Head of caudate nucleus (tissue), 42 donors: Measurements from ENCODE around the gene MAGI2.

ENCODE experiments used
- DNase-seq, 42 donors: peaks; one replicate each; pipeline versions ENCODE4 v3.0.0 to v3.0.0-alpha.2; 2020 to 2021; ENCODE audit warnings: mixed read lengths in 7 of 42
- intact Hi-C: fragments of 100-400 bp; cut with DNase I; formaldehyde crosslinking; loops from one replicate; pipeline ENCODE4 v1.15.0; 2022

The MAGI2 gene

DNA sequence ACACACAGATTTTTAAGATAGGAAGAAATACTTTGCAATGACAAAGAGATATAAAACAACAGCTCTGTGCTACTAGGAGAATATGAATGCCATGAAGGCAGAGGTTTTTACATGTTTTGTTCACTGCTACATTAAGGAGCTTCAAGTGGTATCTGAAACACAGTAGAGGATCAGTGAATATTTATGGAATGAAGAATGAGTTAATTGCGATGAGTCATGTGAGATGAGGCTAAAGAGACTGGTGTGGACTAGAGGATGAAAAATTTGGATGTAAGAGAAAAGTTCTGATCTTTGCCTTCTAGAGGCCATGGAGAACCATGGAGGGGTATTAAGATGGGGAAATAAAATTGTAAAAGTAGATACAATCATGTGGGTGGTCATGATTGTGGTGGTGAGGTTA, 1220.7 kb downstream of the MAGI2 start:
- no peak for DNase-seq

DNA sequence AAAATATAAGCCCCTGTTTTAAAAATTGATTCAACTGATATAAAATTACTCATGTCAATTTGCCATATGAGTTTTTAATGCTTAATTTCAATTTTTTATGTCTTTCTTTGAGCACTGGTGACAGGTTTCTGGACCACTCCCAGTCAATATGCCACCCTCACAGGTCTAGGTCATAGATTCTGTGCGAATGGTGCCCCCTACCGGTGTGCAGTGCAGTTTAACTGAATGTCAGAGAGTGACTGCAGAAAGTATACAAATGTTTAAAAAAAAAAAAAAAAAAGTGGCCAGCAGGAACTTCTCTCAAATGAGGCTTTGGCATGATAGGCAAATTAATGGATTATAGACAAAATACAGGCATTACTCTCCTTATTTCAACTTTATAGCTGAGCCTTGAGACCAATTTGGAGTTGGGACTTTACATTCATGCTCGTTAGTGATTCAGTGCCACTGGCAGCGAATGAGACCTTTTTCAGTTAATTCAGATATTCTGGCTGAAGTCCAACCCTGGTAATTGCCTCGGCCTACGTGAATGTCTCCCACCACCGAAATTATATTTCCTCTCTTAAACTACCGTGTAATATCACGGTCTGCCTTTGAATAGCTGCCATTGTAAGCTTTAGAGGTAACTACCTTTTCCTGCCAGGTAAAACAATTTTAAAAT, 1227.3 kb downstream of the MAGI2 start:
- peak in 40 of 42 donors; percentile 11 to 86 (median 58) for DNase-seq
- intact Hi-C loops, result no loop called here

More for the DNA sequence above, 1220.7 kb downstream of the MAGI2 start:
- intact Hi-C loops, result no loop called here

DNA sequence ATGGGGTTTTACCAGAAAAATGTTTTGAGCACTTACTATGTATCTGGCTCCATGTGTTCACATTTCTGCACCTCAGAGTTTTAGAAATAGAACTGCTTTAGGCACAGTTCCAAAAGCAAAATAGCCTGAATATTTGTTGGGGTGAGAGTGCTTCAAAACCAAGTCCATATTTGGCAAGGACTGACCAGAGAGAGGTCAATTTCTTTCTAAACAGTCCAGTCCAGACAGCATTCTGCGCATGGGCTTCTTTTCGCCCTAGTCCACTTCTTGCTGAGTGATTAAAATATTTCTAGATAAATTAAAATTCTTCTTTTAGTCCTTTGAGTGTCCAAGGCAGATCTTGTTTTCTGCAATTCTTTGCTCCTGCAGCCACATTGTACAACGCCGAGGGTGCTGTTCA, 1227.9 kb downstream of the MAGI2 start:
- no peak for DNase-seq
- intact Hi-C loops, result no loop called here

DNA sequence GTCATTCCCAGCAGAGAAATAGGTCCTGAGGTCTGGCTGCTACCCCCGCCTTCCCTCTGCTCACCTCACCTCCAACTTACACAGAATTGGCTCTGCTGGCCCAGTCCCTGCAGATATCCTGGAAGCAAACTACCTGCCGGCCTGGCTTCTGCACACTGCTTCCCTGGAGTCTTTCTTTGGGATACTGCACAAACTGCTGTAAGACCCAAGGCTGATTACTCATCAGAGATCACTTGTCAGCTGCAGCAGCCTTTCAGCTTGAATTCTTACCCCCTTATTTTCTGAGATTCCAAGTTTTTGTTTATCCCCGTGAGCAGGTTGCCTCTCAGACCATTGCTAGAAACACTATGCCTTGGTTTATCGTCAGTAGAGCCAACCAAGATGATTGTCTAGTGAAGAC, 1228.5 kb downstream of the MAGI2 start:
- no peak for DNase-seq
- intact Hi-C loops, result no loop called here

DNA sequence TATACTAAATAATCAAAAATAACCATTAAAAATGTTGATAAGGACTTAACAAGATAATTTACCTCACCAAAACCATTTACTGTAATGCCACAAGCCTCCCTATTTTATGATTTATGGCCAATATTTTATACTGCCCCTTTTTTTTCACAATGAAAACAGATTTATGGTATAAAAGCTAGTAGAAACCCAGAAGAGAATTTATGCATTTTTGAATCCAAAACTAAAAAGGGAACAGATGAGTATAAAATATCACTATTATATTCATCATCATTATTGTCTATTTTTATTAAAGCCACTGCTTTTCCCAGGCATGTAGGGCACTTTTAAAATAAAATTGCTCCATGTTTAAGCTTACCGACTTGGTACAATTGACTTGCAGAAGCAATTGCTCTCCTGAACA, 1229.9 kb downstream of the MAGI2 start:
- DNase-seq, result no peak
- intact Hi-C loops, result no loop called here

DNA sequence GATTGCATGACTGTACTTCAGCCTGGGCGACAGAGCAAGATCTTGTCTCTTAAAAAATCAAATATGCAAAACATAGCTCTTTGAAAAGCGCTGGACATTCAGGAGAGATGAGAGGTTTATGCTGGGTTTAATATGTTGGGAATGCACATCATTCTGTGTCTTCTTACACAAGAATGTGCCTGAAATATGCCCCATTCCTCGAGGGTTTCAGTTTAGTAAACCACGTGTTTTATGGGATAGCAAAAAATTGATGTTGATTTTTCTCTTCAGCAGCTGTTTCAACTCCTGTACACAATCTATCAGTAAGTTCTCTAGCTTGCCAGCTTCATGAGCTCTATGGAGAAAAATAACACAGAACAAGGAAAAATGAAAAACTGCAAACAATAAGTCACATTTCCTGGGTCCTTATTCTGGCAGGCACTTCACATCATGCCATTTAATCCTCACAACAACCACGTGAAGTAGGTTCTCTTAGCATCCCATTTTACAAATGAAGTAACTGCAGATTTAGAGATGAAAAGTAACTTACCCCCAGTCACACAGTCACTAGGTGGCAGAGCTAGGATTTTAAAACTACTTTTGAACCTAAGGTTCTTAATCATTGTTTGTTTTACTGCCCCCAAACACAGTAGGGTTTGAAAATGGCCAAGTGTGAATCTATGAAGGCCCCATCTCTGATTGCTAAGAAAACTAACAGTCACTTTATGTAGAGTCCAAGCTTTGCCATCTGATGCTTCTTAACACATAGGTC, 1231.3 kb downstream of the MAGI2 start:
- intact Hi-C loops, result no loop called here
- DNase-seq, result no peak

DNA sequence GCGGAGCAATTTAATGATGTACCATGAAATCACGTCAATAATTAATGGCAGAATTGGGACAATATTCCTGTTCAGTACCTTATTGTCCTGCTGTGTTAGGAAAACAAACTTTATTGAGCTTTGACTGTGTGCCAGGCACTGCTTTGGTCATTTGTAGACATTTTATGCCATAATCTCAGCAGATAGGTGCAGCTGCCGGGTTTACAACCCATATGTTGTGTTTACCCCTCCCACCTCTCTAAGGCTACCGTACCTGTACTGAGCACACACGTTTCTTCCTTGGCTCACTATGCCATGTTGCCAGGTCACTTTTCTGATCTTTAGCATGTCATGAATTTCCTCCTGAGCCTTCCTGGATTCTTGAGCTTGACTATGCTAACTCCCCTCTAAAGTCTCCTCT, 1232.7 kb downstream of the MAGI2 start:
- intact Hi-C loops, result no loop called here

DNA sequence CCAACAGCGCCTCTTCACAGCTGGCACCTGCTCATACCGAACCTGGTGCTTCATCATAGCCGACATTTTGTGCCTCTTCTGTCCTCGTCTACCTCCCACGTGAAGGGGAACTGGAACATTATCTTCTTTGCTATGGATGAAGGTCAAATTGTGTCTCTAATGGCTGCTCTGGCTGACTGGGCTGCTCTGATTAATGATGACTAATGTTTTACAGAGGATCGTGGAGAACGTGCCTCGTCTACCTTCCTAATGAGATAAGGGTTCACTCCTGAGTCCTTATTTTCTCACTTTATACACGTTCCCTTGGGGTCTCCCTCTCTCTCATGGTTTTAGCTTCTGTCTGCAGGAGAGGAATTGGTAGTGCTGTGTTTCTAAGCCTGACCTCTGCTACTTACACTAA, 1234.6 kb downstream of the MAGI2 start:
- intact Hi-C loops, result no loop called here
- DNase-seq, result no peak

More for the DNA sequence above, 1232.7 kb downstream of the MAGI2 start:
- no peak for DNase-seq

DNA sequence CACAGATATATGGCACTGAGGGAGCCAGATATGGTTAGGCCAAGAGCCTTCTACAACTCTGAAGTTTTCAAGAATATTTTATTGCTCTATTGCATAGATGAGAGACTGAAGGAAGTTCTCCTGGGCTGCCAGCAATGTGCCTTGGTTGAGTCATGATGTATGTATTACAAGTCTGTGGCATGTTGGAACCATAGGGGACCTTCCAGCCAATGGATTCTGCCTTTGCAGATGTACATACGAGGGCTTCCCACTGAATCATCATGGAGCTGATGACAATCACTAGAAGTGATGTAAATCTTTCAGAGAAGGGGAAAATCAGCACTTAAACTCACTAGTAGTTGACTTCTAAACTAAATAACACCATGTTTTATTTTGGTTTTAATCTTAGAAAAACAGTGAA, 1235.4 kb downstream of the MAGI2 start:
- intact Hi-C loops, result no loop called here
- DNase-seq, result no peak

DNA sequence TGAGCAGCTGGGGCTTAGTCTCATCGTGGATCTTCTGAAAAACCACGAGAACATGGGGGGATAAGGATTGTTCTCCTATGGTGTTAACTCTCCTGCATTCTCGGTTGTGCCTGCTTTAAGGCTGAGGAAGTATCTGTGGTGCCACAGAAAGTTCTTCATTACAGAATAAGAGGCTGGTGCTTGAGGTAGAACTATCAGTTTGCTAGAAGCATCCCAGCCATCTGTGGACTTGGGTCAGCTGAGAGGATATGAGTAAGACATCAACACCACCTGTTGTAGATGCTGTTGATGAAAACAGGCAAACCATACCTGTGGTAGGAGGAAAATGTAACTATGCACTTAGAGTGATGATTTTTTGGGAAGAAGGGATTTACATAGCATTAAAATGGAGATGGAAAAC, 1238.3 kb downstream of the MAGI2 start:
- intact Hi-C loops, result no loop called here
- DNase-seq, result no peak

DNA sequence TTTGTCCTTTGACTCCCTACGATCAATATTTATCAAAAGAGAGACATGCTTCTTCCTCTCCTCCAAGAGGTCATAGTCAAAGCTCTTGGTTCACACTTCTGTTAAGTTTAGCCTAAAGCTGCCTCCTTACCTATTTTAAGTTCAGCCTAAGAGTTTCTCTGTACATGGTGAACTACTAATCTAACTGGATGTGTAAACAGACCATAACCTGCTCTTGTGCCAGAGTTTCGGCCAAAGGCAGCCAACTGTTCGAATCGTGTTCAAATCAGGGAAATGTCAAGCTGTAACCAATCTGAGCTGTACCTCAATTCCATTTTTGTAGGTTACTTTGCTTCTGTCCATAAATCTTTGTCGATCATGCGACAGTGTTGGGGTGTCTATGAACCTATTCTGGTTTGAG, 1240.1 kb downstream of the MAGI2 start:
- no peak for DNase-seq

DNA sequence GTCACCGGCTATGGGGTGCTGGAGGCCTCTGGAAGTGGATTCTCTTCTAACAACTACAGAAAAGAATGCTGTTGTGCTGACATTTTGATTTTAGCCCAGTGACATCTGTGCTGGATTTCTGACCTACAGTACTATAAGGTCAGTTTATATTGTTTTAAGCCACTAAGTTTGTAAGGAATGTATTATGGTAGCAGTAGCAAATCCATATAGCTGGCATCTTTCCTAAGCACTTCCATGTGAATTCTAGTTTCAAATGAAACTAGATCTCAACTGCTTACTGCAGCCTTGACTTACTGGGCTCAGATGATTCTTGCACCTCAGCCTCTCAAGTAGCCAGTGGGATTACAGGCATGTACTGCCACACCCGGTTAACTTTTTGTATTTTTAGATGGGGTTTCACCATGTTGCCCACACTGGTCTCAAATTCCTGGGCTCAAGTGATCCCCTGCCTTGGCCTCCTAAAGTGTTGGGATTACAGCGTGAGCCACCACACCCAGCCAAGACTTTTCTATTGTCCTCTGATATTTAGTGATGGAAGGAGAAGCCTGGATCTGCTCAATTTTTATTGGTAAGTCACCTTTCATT, 1240.9 kb downstream of the MAGI2 start:
- intact Hi-C loops, result no loop called here
- DNase-seq, result no peak

More for the DNA sequence above, 1240.1 kb downstream of the MAGI2 start:
- intact Hi-C loops, result no loop called here

DNA sequence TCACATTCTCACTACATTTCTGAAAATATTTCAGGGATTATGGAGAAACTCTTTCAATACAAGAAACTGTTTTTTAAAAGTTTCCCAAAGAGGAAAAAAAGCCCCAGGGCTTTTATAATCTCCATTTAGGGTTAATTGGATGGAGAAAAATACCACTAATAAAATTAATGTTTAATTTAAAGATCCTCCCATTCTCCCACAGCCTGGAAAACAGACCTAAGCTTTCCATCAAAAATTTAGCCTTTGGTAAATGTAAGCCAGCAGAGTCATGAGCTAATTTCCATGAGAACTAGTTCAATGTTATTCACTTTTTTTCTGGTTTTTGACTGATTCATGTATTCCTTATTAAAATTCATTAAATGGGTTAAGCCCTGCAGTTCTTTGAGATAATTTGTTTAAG, 1246.2 kb downstream of the MAGI2 start:
- intact Hi-C loops, result no loop called here
- DNase-seq, result no peak

DNA sequence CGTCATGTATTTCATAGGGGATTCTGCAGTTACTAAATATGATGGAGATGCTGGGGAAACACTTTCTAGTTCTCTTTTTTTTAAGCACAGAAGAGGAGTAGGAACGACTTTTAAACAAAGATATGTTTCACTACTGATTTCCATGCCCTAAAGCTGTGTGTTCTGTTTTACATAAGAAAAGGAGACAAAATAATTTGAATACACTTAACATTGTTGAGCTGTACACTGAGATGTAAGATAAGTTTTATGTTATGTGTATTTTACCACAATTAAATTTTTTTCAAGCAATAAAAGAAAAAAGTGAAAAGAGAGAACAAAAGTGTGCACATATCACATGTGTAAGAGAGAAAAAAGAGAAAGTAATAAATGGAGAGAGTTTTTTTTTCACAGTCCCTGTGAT, 1246.7 kb downstream of the MAGI2 start:
- no peak for DNase-seq
- intact Hi-C loops, result no loop called here

DNA sequence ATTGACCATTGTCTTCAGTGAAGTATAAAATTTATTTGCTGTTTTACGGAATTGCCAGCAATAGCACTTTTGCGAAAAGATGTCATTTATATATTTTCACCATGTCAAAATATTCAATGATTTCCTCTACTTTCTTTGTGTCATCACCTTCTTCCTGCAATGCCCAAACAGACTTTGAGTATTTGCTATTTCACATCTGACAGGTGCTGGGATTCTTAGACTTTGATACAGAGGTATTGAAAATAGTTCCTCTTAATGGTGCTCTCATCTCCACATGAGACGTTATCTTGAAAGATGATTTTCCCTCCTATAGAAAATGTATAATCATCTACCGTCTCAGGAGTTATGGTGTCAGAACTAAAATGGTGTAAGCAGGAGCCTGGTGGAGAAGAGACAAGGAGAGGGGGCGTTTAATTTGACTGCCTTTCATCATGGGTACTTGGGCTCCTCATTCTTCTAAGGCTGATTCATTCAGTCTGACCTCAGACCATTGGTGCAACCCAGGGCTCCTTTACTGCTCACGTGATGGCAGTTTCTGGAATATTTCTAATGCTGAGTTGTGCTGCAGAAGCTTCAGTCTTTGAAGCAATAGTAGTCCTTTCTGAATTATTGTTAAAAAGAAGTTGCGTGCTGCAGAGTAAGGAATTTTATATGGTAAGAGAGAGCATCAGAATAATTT, 1250.3 kb downstream of the MAGI2 start:
- no peak for DNase-seq
- intact Hi-C loops, result no loop called here

DNA sequence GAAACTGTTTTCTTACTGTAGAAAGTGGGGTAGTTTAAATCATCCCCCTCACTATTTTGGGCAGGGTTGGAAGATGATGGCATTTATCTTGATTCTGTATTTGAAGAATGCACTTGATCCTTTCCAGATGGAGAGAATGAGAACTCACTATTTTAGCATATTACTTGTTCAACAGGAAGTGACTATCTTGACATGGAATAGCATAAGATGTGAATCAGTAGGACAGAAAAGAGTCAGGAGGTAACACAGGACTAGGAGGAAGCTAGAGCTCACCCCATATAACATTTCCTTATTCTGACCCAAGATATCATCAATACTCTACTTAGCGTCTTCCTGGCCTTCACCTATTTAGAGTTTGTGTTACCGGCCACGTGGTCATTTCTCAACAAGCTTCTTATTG, 1254.7 kb downstream of the MAGI2 start:
- no peak for DNase-seq
- intact Hi-C loops, result no loop called here

DNA sequence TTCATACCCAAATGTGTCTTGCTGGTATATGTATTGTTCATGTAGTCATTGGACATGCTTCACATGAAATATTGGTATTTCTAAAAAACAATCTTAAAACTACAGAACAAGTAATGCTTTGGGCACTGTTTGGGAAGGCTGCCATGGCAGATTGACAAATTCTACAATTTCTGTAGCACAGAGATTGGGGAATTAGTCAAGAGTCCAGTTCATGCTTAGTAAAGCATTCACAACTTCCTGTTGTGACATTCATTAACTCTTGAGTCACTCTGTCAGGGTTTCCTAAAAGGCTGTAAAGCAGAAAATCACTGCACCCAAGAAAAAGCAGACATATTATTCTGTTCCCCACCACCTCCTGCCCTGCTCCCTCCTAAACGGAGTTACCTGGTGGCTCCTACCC, 1256.0 kb downstream of the MAGI2 start:
- intact Hi-C loops, result no loop called here
- no peak for DNase-seq

DNA sequence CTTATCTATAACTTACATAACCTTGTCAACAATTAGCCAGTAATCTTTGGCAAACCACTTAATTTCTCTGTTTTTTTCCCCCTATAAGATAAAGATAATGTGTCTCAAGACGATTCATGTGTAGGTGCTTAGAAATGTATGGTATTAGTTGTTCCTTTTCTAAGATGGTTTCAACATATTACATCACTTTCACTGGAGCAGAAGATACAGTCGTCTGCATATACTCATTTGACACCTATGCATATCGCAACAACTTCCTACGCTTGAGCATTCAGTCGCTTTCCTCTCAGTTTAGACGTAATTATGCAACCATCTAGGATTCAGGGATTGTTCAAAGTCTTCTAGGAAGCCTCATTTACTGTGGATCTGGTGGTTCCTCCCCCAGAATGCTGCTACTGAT, 1258.2 kb downstream of the MAGI2 start:
- DNase-seq, result no peak
- intact Hi-C loops, result no loop called here

DNA sequence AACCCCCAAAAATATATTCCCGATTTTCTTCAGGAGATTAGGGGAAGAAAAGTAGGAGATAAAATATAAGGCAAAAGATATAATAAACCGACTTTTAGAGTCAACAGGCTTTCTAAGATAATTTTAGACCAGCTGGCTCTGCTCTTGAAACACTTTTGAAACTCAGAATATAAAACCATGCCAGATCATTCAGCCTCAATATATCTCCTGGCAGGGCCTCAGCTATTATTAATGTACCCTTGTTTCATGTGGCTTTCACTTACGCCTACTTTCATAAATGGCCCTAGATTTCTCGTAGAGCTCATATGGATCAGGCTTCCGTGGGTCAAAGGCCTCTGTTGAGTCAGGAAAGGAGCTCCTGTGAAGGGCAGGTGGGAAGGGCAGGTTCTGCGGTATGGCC, 1258.9 kb downstream of the MAGI2 start:
- DNase-seq, result no peak
- intact Hi-C loops, result no loop called here

DNA sequence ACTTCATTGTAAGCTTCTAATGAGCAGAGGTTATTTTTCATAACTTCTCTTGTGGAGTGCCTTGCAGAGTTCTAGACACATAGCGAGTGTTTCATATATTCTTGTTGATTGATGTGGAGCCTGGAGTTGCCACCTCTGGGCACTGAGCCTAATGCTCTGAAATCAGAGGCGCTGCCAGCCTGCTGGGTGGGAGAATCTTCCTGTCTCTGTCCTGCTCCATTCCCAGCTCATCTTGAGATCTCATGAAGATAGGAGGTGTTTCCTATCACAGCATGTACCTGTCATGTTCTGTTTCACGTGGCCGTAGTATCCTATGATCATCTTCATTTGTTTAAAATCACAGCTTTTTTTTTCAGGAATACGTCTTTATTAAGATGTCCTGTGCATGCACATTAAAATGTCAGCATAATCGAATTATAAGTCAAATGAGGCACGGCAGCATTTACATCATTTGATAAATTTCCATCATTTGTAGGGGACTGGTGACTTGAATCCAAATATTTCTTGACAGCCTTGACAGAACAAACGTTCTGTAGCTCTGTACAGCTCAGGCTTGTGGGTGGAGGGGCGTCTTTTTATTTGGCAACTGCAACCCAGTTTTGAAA, 1261.9 kb downstream of the MAGI2 start:
- intact Hi-C loops, result no loop called here
- peak in 6 of 42 donors; percentile 14 to 32 (median 20) for DNase-seq
